D721Med (cell line): Measurements from ENCODE around the gene CTNNA2.

ENCODE experiments used
- DNase-seq: peaks from one replicate; pipeline ENCODE4 v3.0.0; 2011; ENCODE audit warnings: low spot score; ENCODE audit not compliant: insufficient read length
- FAIRE-seq: peaks from 2 replicates; lab custom pipeline; 2011; peaks lifted over from hg19 to GRCh38; lab: Jason Lieb, UNC
- CTCF ChIP-seq: IDR thresholded peaks from 2 replicates; pipeline ENCODE4 v1.5.1; 2012; ENCODE audit warnings: mild to moderate bottlenecking, control low read depth; ENCODE audit not compliant: insufficient read depth; ENCODE audit errors: missing control alignments

The CTNNA2 gene

GRCh38 chr2:80340022-80340421 lies 827.2 kb downstream of the CTNNA2 start:
- DNase-seq = no peak
- TF ChIP-seq CTCF = no peak
- FAIRE-seq = no peak

- FAIRE-seq (no peak), DNase-seq (no peak)
- TF ChIP-seq CTCF = no peak
Measured at GRCh38 chr2:80348078-80348477, 835.2 kb downstream of the CTNNA2 start.

- no peak for TF ChIP-seq CTCF
- DNase-seq (no peak), FAIRE-seq (no peak)
Measured at GRCh38 chr2:80348953-80349352, 836.1 kb downstream of the CTNNA2 start.

GRCh38 chr2:80351231-80351630 lies 838.4 kb downstream of the CTNNA2 start:
- no peak for TF ChIP-seq CTCF
- DNase-seq (no peak), FAIRE-seq (no peak)

GRCh38 chr2:80354858-80355257 lies 842.0 kb downstream of the CTNNA2 start:
- DNase-seq (no peak), FAIRE-seq (no peak)

GRCh38 chr2:80361904-80362303 lies 849.1 kb downstream of the CTNNA2 start:
- DNase-seq (no peak), FAIRE-seq (peak; percentile 44)
- no peak for TF ChIP-seq CTCF

More at GRCh38 chr2:80354858-80355257, 842.0 kb downstream of the CTNNA2 start:
- no peak for TF ChIP-seq CTCF

- TF ChIP-seq CTCF = no peak
- no peak for FAIRE-seq
- DNase-seq = no peak
Measured at GRCh38 chr2:80363330-80363729, 850.5 kb downstream of the CTNNA2 start.
